GM23338 (cell line): ENCODE measurements around the gene SBF1.

Experiments
- TF ChIP-seq, protein P1 (sequence below): IDR thresholded peaks from one replicate; pipeline ENCODE4 v1.6.1; 2018; ENCODE audit warnings: antibody characterized with exemption; ENCODE audit not compliant: unreplicated experiment
- TF ChIP-seq, protein P2 (sequence below), 2 experiments: fragments of 200-600 bp in 1 of 2; sonication (generic) in 1 of 2; conservative IDR thresholded peaks; 2 replicates each; pipeline versions ENCODE4 v1.5.1 to v1.6.1; 2016 to 2017; ENCODE audit warnings: antibody characterized with exemption in 2 of 2, low read depth in 2 of 2, mild to moderate bottlenecking in 2 of 2, moderate library complexity in 1 of 2

DNA sequence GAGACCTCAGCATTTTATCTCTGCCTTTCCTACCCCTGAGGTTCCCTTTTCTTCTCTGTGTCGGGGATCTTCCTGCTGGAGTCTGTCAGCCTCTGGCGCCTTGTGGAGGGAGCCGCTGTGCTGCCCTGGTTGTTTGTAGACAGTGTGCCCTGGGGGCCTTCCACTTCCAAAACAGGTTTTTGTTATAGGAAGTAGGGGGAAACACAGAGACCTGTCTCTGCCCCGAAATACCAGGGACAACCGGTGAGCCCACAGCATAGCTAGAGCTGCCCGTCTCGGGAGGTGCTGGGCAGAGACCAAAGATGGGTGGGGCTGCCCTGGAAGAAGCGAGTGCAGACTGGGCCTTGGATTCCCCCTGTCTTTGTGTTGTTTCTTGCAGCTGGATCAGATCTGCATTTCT lies 41.2 kb upstream of the SBF1 start:
- TF ChIP-seq, protein P1, sequence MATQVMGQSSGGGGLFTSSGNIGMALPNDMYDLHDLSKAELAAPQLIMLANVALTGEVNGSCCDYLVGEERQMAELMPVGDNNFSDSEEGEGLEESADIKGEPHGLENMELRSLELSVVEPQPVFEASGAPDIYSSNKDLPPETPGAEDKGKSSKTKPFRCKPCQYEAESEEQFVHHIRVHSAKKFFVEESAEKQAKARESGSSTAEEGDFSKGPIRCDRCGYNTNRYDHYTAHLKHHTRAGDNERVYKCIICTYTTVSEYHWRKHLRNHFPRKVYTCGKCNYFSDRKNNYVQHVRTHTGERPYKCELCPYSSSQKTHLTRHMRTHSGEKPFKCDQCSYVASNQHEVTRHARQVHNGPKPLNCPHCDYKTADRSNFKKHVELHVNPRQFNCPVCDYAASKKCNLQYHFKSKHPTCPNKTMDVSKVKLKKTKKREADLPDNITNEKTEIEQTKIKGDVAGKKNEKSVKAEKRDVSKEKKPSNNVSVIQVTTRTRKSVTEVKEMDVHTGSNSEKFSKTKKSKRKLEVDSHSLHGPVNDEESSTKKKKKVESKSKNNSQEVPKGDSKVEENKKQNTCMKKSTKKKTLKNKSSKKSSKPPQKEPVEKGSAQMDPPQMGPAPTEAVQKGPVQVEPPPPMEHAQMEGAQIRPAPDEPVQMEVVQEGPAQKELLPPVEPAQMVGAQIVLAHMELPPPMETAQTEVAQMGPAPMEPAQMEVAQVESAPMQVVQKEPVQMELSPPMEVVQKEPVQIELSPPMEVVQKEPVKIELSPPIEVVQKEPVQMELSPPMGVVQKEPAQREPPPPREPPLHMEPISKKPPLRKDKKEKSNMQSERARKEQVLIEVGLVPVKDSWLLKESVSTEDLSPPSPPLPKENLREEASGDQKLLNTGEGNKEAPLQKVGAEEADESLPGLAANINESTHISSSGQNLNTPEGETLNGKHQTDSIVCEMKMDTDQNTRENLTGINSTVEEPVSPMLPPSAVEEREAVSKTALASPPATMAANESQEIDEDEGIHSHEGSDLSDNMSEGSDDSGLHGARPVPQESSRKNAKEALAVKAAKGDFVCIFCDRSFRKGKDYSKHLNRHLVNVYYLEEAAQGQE, result no peak
- TF ChIP-seq, protein P2, sequence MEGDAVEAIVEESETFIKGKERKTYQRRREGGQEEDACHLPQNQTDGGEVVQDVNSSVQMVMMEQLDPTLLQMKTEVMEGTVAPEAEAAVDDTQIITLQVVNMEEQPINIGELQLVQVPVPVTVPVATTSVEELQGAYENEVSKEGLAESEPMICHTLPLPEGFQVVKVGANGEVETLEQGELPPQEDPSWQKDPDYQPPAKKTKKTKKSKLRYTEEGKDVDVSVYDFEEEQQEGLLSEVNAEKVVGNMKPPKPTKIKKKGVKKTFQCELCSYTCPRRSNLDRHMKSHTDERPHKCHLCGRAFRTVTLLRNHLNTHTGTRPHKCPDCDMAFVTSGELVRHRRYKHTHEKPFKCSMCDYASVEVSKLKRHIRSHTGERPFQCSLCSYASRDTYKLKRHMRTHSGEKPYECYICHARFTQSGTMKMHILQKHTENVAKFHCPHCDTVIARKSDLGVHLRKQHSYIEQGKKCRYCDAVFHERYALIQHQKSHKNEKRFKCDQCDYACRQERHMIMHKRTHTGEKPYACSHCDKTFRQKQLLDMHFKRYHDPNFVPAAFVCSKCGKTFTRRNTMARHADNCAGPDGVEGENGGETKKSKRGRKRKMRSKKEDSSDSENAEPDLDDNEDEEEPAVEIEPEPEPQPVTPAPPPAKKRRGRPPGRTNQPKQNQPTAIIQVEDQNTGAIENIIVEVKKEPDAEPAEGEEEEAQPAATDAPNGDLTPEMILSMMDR (conservative IDR thresholded peaks at IDR 0.05; ENCODE audit: low read depth in 2 of 2), result no peak
